ENCODE results near the gene CDC14A. TPM values are rescaled to one million over a fixed set of nuclear protein-coding genes. Genes with fewer than 3 reads are reported as not detected.
"Not testable (repeated sequence)": the region's sequence is repeated elsewhere in the genome, so short reads cannot be mapped to it uniquely, and the experiment has no call there.

CDC14A gene
- polyA plus RNA-seq, 12 donors, result 4.8 to 9.3 (median 6.5) TPM; not detected in 2

- no peak for DNase-seq
Observed at GRCh38 chr1:100361511-100362089, 9.3 kb downstream of the CDC14A start.

GRCh38 chr1:100362821-100363466 lies 10.6 kb downstream of the CDC14A start:
- no peak for DNase-seq

- no peak for DNase-seq
Observed at GRCh38 chr1:100363831-100364230, 11.5 kb downstream of the CDC14A start.

- DNase-seq, result no peak
Observed at GRCh38 chr1:100364697-100365096, 12.4 kb downstream of the CDC14A start.

GRCh38 chr1:100366209-100366525 lies 13.9 kb downstream of the CDC14A start:
- DNase-seq, result no peak

GRCh38 chr1:100369339-100369738 lies 17.0 kb downstream of the CDC14A start:
- DNase-seq, result not testable (repeated sequence)

GRCh38 chr1:100373953-100374352 lies 21.6 kb downstream of the CDC14A start:
- DNase-seq, result not testable (repeated sequence)

GRCh38 chr1:100376890-100377289 lies 24.6 kb downstream of the CDC14A start:
- not testable (repeated sequence) for DNase-seq

- DNase-seq, result no peak
Observed at GRCh38 chr1:100377590-100378361, 25.5 kb downstream of the CDC14A start.

- DNase-seq, result no peak
Observed at GRCh38 chr1:100378956-100379355, 26.6 kb downstream of the CDC14A start.

- no peak for DNase-seq
Observed at GRCh38 chr1:100380635-100381034, 28.3 kb downstream of the CDC14A start.

- no peak for DNase-seq
Observed at GRCh38 chr1:100382657-100383056, 30.4 kb downstream of the CDC14A start.

GRCh38 chr1:100383743-100384405 lies 31.6 kb downstream of the CDC14A start:
- no peak for DNase-seq

GRCh38 chr1:100387209-100387608 lies 34.9 kb downstream of the CDC14A start:
- DNase-seq, result peak; percentile 55

- no peak for DNase-seq
Observed at GRCh38 chr1:100387657-100388350, 35.5 kb downstream of the CDC14A start.

GRCh38 chr1:100390531-100390930 lies 38.2 kb downstream of the CDC14A start:
- no peak for DNase-seq

GRCh38 chr1:100391675-100392074 lies 39.4 kb downstream of the CDC14A start:
- no peak for DNase-seq

GRCh38 chr1:100392756-100393155 lies 40.5 kb downstream of the CDC14A start:
- DNase-seq, result no peak

- DNase-seq, result no peak
Observed at GRCh38 chr1:100394285-100394684, 42.0 kb downstream of the CDC14A start.

GRCh38 chr1:100395913-100396312 lies 43.6 kb downstream of the CDC14A start:
- DNase-seq, result no peak

- DNase-seq, result no peak
Observed at GRCh38 chr1:100396651-100397050, 44.3 kb downstream of the CDC14A start.

- no peak for DNase-seq
Observed at GRCh38 chr1:100397681-100398080, 45.4 kb downstream of the CDC14A start.
